ENCODE results near the gene CTNNA3.

Gene CTNNA3

GRCh38 chr10:67331121-67331910 is 364.7 kb downstream of the CTNNA3 start:
- Histone ChIP-seq H3K36me3 (ENCODE audit: control insufficient read depth, insufficient read depth, low read length) (no peaks in the 10 kb centered on the region), H3K9me3 (ENCODE audit: control insufficient read depth, low read length) (no peaks in the 10 kb centered on the region), H3K4me1 (ENCODE audit: control insufficient read depth, insufficient read depth, low read length, poor library complexity, severe bottlenecking) (no peaks in the 10 kb centered on the region), H3K4me3 (ENCODE audit: extremely low read depth, insufficient read depth, low read length, poor library complexity, severe bottlenecking) (no peak overlapping the region), H3K27ac (ENCODE audit: low read depth, low read length, severe bottlenecking) (no peak overlapping the region)
- WGBS, 2 experiments (ENCODE audit: insufficient coverage in 2 of 2), result 60 to 88% methylated on average over 1 of the region's 1 CpG

DNA sequence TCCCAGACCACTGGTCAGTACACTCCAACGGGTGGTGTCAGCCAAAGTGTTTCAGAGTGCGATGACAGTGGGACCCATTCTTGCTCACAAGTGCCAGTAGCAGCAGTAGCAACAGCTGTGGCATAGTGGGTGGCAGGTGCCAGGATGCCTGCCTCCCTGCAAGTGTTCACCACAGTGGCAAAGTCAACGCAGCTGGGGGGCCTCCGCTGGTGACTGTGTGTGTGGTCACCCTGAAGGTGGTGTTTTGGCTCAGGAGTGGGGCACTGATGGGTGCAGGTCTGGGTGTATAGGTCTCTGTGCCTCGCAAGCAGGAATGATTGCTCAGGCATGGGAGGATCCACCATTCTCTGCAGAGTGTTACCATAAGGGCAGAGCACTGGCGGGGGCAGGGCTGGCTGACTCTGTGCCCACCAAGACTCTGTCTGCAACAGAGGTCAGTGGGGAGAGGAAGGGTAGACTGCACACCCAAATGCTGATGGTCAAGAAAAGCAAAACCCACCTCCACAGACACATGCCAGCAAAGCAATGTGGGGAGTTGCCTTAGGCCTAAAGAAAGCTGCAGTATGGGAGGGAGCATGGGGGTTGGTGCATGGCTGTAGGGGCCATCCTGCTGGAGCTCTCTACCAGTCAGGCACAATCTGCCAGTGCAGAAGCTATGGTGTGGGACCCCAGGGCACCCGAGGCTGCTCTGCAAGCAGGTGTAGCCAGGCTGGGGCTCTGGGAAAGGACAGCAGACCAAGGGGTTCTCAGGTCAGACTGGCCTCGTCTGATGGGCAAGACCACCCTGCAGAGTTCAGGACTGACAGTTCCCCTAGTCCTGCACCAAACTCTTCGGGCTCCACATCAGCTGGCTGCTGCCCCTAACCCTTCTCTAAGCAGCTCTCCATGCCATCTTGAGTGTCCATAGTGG is 368.1 kb downstream of the CTNNA3 start:
- Histone ChIP-seq H3K4me3 (ENCODE audit: extremely low read depth, insufficient read depth, low read length, poor library complexity, severe bottlenecking) (no peak overlapping the region), H3K9me3 (ENCODE audit: control insufficient read depth, low read length) (peaks cover 8% of the 10 kb centered on the region), H3K4me1 (ENCODE audit: control insufficient read depth, insufficient read depth, low read length, poor library complexity, severe bottlenecking) (no peaks in the 10 kb centered on the region), H3K27ac (ENCODE audit: low read depth, low read length, severe bottlenecking) (no peak overlapping the region), H3K36me3 (ENCODE audit: control insufficient read depth, insufficient read depth, low read length) (no peaks in the 10 kb centered on the region)
- WGBS, 2 experiments (ENCODE audit: insufficient coverage in 2 of 2), result 72 to 74% methylated on average over 5 to 7 of the region's 9 CpGs

DNA sequence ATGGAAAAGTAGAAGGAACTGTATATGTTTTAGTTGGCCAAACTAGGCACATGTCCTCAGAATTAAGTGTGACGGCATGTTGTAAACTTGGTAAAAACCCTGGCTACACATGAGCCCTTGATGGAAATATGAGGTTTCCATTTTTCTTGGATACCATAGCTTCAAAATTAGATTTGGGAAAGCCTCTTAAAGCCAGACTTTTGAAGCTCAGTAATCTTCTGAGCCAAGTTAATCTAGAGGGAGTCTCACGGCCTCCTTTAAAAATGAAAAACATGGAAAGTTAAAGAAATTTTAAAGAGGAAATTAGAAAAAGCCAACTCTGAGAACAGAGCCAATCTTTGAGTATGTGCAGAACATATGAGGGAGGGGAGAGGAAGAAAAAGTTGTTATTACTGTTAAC is 376.0 kb downstream of the CTNNA3 start:
- Histone ChIP-seq H3K4me1 (ENCODE audit: control insufficient read depth, insufficient read depth, low read length, poor library complexity, severe bottlenecking) (no peaks in the 10 kb centered on the region), H3K27ac (ENCODE audit: low read depth, low read length, severe bottlenecking) (no peak overlapping the region), H3K9me3 (ENCODE audit: control insufficient read depth, low read length) (peaks cover 8% of the 10 kb centered on the region), H3K36me3 (ENCODE audit: control insufficient read depth, insufficient read depth, low read length) (no peaks in the 10 kb centered on the region), H3K4me3 (ENCODE audit: extremely low read depth, insufficient read depth, low read length, poor library complexity, severe bottlenecking) (no peak overlapping the region)
- WGBS, 2 experiments (ENCODE audit: insufficient coverage in 2 of 2), result 43 to 50% methylated on average over 2 of the region's 2 CpGs

DNA sequence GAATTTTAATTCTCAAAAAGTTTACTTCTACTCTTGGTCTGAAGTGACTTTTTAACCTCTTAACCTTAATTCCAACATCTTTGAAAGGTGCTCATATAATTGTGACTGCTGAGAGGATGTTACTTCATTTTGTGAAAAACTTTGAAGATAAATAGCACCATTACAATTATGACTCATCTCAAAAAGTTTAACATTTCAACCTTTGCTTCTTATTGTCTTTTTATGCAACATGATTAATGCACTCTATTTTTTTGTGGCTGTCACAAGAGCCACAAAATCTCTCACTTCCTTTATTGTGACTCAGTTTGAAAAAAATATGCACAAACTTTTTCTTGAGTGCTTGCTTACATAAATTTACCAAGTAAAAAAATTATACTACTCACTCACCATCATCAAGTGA is 387.1 kb downstream of the CTNNA3 start:
- Histone ChIP-seq H3K4me1 (ENCODE audit: control insufficient read depth, insufficient read depth, low read length, poor library complexity, severe bottlenecking) (no peaks in the 10 kb centered on the region), H3K27ac (ENCODE audit: low read depth, low read length, severe bottlenecking) (no peak overlapping the region), H3K4me3 (ENCODE audit: extremely low read depth, insufficient read depth, low read length, poor library complexity, severe bottlenecking) (no peak overlapping the region), H3K36me3 (ENCODE audit: control insufficient read depth, insufficient read depth, low read length) (no peaks in the 10 kb centered on the region), H3K9me3 (ENCODE audit: control insufficient read depth, low read length) (no peaks in the 10 kb centered on the region)

DNA sequence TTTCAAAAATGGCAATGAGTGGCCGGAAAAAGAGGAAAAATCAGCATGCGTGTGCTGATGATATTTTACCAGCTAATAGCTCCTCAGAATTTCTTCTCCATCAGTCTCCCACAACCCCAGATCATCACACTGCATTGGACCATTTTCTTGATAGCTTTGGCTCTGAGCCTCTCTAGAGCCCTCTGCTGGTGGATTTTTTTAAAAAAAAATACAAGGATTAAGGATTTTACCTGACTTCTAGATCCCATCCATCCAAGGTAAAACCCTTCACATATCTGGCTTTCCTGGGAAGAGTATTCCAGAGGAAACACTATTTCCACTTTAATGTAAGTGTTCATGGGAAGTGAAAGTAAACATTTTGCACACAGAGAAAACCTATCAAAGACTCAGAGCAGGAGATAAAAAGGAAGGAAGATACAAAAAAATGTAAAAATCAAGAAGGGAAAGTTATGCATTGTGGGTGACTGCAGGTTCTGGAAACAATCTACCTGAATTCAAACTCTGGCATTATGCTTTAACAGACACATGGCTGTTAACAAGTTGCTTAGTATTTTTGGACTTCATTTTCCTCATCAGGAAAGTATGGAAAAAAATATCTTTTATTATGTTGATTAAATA is 389.3 kb downstream of the CTNNA3 start:
- no peaks in the 10 kb centered on the region for H3K9me3 ChIP-seq (ENCODE audit: control insufficient read depth, low read length)
- no peak overlapping the region for H3K27ac ChIP-seq (ENCODE audit: low read depth, low read length, severe bottlenecking)
- WGBS, 2 experiments (ENCODE audit: insufficient coverage in 2 of 2), result 68% methylated on average over 2 of the region's 2 CpGs; no CpG with 5 or more reads in 1 of the 2 experiments

DNA sequence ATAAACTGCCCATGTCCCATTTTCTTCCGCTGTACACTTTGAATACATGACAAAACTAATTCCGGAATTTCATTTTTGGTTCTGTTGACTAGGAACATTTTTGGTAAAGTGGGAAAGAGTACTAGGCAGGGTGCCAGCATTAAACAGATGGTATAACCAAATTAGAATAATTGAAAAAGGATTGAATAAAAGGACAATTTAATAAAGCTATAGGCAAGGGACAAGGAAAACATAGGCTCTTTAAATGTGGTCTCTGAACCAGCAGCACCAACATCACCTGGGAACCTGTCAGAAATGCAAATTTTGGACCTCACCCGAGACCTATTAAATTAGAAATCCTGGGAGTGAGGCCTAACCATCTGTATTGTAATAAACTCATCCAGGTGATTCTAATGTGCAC is 393.3 kb downstream of the CTNNA3 start:
- no peaks in the 10 kb centered on the region for H3K4me1 ChIP-seq (ENCODE audit: control insufficient read depth, insufficient read depth, low read length, poor library complexity, severe bottlenecking)
- no peaks in the 10 kb centered on the region for H3K9me3 ChIP-seq (ENCODE audit: control insufficient read depth, low read length)
- 83% methylated on average over 1 of the region's 3 CpGs; no CpG with 5 or more reads in 1 of the 2 experiments for WGBS, 2 experiments (ENCODE audit: insufficient coverage in 2 of 2)
- no peak overlapping the region for H3K27ac ChIP-seq (ENCODE audit: low read depth, low read length, severe bottlenecking)
- H3K4me3 ChIP-seq (ENCODE audit: extremely low read depth, insufficient read depth, low read length, poor library complexity, severe bottlenecking), result no peak overlapping the region
- H3K36me3 ChIP-seq (ENCODE audit: control insufficient read depth, insufficient read depth, low read length), result no peaks in the 10 kb centered on the region

More for the DNA sequence above, 389.3 kb downstream of the CTNNA3 start:
- no peaks in the 10 kb centered on the region for H3K36me3 ChIP-seq (ENCODE audit: control insufficient read depth, insufficient read depth, low read length)
- no peaks in the 10 kb centered on the region for H3K4me1 ChIP-seq (ENCODE audit: control insufficient read depth, insufficient read depth, low read length, poor library complexity, severe bottlenecking)
- no peak overlapping the region for H3K4me3 ChIP-seq (ENCODE audit: extremely low read depth, insufficient read depth, low read length, poor library complexity, severe bottlenecking)

GRCh38 chr10:67299761-67300160 is 396.2 kb downstream of the CTNNA3 start:
- Histone ChIP-seq H3K9me3 (ENCODE audit: control insufficient read depth, low read length) (no peaks in the 10 kb centered on the region), H3K27ac (ENCODE audit: low read depth, low read length, severe bottlenecking) (no peak overlapping the region), H3K4me3 (ENCODE audit: extremely low read depth, insufficient read depth, low read length, poor library complexity, severe bottlenecking) (no peak overlapping the region), H3K4me1 (ENCODE audit: control insufficient read depth, insufficient read depth, low read length, poor library complexity, severe bottlenecking) (no peaks in the 10 kb centered on the region), H3K36me3 (ENCODE audit: control insufficient read depth, insufficient read depth, low read length) (no peaks in the 10 kb centered on the region)
- WGBS, 2 experiments (ENCODE audit: insufficient coverage in 2 of 2), result 67% methylated on average over 1 of the region's 1 CpG; no CpG with 5 or more reads in 1 of the 2 experiments

DNA sequence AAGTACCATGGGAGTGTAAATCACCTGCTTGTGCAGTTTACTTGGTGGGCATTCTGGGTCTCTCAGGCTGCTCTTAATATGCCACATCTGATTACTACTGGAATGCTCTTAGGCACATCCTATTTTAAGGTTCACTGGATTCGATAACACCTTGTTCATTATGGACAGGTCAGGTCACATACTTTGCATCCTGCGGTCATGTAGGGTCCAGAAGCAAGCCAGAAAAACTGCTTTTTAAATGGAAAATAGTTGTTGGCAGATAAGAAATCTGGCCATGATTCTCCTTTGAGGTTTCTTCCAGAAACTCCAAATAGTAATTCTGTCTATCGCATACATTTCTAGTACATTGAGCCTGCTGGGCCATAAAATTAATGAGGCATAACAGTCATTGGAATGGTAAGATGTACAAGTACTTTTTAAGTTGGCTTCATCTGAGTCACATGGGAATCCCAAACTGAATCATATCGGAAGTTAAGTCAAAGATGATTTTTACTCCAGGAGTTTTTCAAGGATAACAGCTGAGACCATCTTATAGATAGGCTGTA is 398.3 kb downstream of the CTNNA3 start:
- H3K9me3 ChIP-seq (ENCODE audit: control insufficient read depth, low read length), result no peaks in the 10 kb centered on the region
- H3K27ac ChIP-seq (ENCODE audit: low read depth, low read length, severe bottlenecking), result no peak overlapping the region
- no peak overlapping the region for H3K4me3 ChIP-seq (ENCODE audit: extremely low read depth, insufficient read depth, low read length, poor library complexity, severe bottlenecking)
- no peaks in the 10 kb centered on the region for H3K36me3 ChIP-seq (ENCODE audit: control insufficient read depth, insufficient read depth, low read length)
- no peaks in the 10 kb centered on the region for H3K4me1 ChIP-seq (ENCODE audit: control insufficient read depth, insufficient read depth, low read length, poor library complexity, severe bottlenecking)
- 80 to 90% methylated on average over 2 to 4 of the region's 4 CpGs for WGBS, 2 experiments (ENCODE audit: insufficient coverage in 2 of 2)

DNA sequence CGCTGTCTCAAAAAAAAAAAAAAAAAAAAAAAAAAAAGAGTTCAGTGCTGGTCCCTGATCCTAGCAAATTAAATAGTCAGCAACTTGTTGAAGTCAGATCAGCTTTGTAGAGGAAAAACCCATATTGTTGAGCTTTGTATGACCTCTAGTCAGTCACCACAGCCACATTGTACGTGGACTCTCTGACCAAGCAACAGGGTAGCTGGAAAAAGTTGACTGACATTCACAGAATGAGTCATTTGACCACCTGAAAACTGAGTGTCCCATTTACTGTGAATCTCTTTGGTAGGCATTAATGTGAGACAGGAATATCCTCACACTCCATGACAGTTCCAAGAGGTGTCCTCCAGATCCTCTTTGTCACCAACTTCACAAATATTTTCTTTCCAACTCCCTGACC is 399.1 kb downstream of the CTNNA3 start:
- 88 to 100% methylated on average over 1 of the region's 2 CpGs for WGBS, 2 experiments (ENCODE audit: insufficient coverage in 2 of 2)
- H3K4me3 ChIP-seq (ENCODE audit: extremely low read depth, insufficient read depth, low read length, poor library complexity, severe bottlenecking), result no peak overlapping the region

GRCh38 chr10:67288688-67289410 is 407.1 kb downstream of the CTNNA3 start:
- Histone ChIP-seq H3K27ac (ENCODE audit: low read depth, low read length, severe bottlenecking) (no peak overlapping the region), H3K9me3 (ENCODE audit: control insufficient read depth, low read length) (no peaks in the 10 kb centered on the region), H3K36me3 (ENCODE audit: control insufficient read depth, insufficient read depth, low read length) (no peaks in the 10 kb centered on the region), H3K4me3 (ENCODE audit: extremely low read depth, insufficient read depth, low read length, poor library complexity, severe bottlenecking) (no peak overlapping the region), H3K4me1 (ENCODE audit: control insufficient read depth, insufficient read depth, low read length, poor library complexity, severe bottlenecking) (no peaks in the 10 kb centered on the region)
- no CpG with 5 or more reads among the region's 3 CpGs for WGBS, 2 experiments (ENCODE audit: insufficient coverage in 2 of 2)

More for the DNA sequence above, 399.1 kb downstream of the CTNNA3 start:
- Histone ChIP-seq H3K9me3 (ENCODE audit: control insufficient read depth, low read length) (no peaks in the 10 kb centered on the region), H3K27ac (ENCODE audit: low read depth, low read length, severe bottlenecking) (no peak overlapping the region), H3K36me3 (ENCODE audit: control insufficient read depth, insufficient read depth, low read length) (no peaks in the 10 kb centered on the region), H3K4me1 (ENCODE audit: control insufficient read depth, insufficient read depth, low read length, poor library complexity, severe bottlenecking) (no peaks in the 10 kb centered on the region)

Measured in mesodermal cell (in vitro differentiated cells).